Gastrocnemius medialis (tissue), 4 donors: ENCODE data around the gene ABCF2. TPM values are rescaled to one million over a fixed set of nuclear protein-coding genes. Genes with fewer than 3 reads are reported as not detected.

Source experiments
- ATAC-seq, 2 donors: fragments of 150-250 bp; one replicate each; pipeline ENCODE4 v1.9.1; 2016
- DNase-seq, 2 donors: peaks; one replicate each; pipeline ENCODE4 v3.0.0-alpha.2; 2019
- H3K27ac ChIP-seq, 4 donors: fragments of 200-600 bp; sonication (generic); 1 replicate in 1 of 4; 2 replicates in 3 of 4; pipeline ENCODE4 v1.5.1; 2016 to 2018; ENCODE audit warnings: mild to moderate bottlenecking in 2 of 4, moderate library complexity in 1 of 4
- H3K27me3 ChIP-seq, 3 donors: fragments of 200-600 bp; sonication (generic) in 2 of 3; 1 replicate in 1 of 3; 2 replicates in 2 of 3; pipeline versions ENCODE4 v1.5.1 to v1.6.0; 2016 to 2019; ENCODE audit warnings: mild to moderate bottlenecking in 1 of 3, moderate library complexity in 1 of 3
- H3K36me3 ChIP-seq, 2 donors: fragments of 200-600 bp; sonication (generic) in 1 of 2; one replicate each; pipeline ENCODE4 v1.5.1; 2017 to 2018
- H3K4me1 ChIP-seq, 2 donors: fragments of 200-600 bp; sonication (generic) in 1 of 2; one replicate each; pipeline ENCODE4 v1.5.1; 2016 to 2017; ENCODE audit warnings: mild to moderate bottlenecking in 2 of 2
- H3K4me3 ChIP-seq, 4 donors: fragments of 200-600 bp; sonication (generic) in 3 of 4; 1 replicate in 1 of 4; 2 replicates in 3 of 4; pipeline ENCODE4 v1.5.1; 2016 to 2019; ENCODE audit warnings: mild to moderate bottlenecking in 2 of 4
- H3K9me3 ChIP-seq, 3 donors: fragments of 200-600 bp; sonication (generic) in 2 of 3; 1 replicate in 1 of 3; 2 replicates in 2 of 3; pipeline ENCODE4 v1.5.1; 2016 to 2019
- CTCF ChIP-seq, 5 experiments: fragments of 450-650 bp in 3 of 5; fragments of 200-600 bp in 2 of 5; sonication (generic) in 2 of 5; IDR thresholded peaks in 4 of 5; conservative IDR thresholded peaks in 1 of 5; 1 replicate in 4 of 5; 2 replicates in 1 of 5; pipeline ENCODE4 v1.5.1; 2016 to 2019; ENCODE audit warnings: antibody characterized with exemption in 5 of 5, mild to moderate bottlenecking in 3 of 5, moderate library complexity in 3 of 5
- POLR2A ChIP-seq, 2 donors: fragments of 450-650 bp; IDR thresholded peaks; one replicate each; pipeline ENCODE4 v1.6.1; 2017; ENCODE audit warnings: antibody characterized with exemption in 2 of 2, mild to moderate bottlenecking in 2 of 2, moderate library complexity in 2 of 2
- in situ Hi-C, 4 donors: fragments of 200-750 bp; cut with MboI; loops; one replicate each; pipeline versions ENCODE4 v1.15.0 to v1.8.0; 2017; ENCODE audit warnings: low sequenced_read_pairs in 4 of 4
- intact Hi-C: fragments of 100-400 bp; cut with DNase I; formaldehyde crosslinking; loops from one replicate; pipeline ENCODE4 v1.15.1; 2023; ENCODE audit warnings: low total_unique reads
- microRNA counts, 2 donors: library from miRNA; unstranded; fragments of <30 nt; microRNA quantifications; one replicate each; lab custom pipeline; 2016
- total RNA-seq, 4 donors: library from RNA; depleted of rRNA; stranded (reverse); fragments of >200 nt; gene quantifications; one replicate each; pipeline versions ENCODE4 v1.1.0 to v1.2.3, GENCODE V29; 2016

ABCF2 gene
- total RNA-seq, 4 donors from 2014 or later, result 73.3 to 119 (median 96.3) TPM

- no peaks in the 10 kb centered on the region for H3K36me3 ChIP-seq
- H3K4me3 ChIP-seq, result peak within 1 kb of the TSS; percentile 53 to 65 (median 56)
- peaks cover 0 to 3% (median 0%) of the 10 kb centered on the region in 3 donors for H3K27me3 ChIP-seq
- in situ Hi-C loops, result no loop called here
- peaks cover 3 to 10% of the 10 kb centered on the region in 2 donors for H3K4me1 ChIP-seq
- no peaks in the 10 kb centered on the region for H3K9me3 ChIP-seq
- DNase-seq, result no peak
- intact Hi-C loops, result no loop called here
- peak; percentile 42 to 57 for ATAC-seq
- TF ChIP-seq POLR2A (IDR thresholded peaks at IDR 0.05), result peak in 1 of 2 donors; percentile 38
- TF ChIP-seq CTCF (IDR thresholded peaks at IDR 0.05 in 4 of 5, conservative IDR thresholded peaks at IDR 0.05 in 1 of 5), result peak in 2 of 5 experiments; percentile 18 to 28
- H3K27ac ChIP-seq, result no peak within 1 kb of the TSS
Measured at GRCh38 chr7:151167197-151167961, 59.6 kb downstream of the ABCF2 start, which contains the start of gene GBX1. TSS of gene GBX1 (minus strand) at chr7:151167694. CDS start at chr7:151167548, 146 bp downstream.

GRCh38 chr7:151166629-151167196 lies 60.3 kb downstream of the ABCF2 start:
- in situ Hi-C loops, result no loop called here
- DNase-seq (no peak), ATAC-seq (no peak)
- Histone ChIP-seq H3K27me3 (peaks cover 0 to 3% (median 0%) of the 10 kb centered on the region in 3 donors), H3K27ac (no peak overlapping the region), H3K4me3 (peak overlapping the region; percentile 53 to 65 (median 56)), H3K4me1 (peaks cover 3 to 10% of the 10 kb centered on the region in 2 donors), H3K9me3 (no peaks in the 10 kb centered on the region), H3K36me3 (no peaks in the 10 kb centered on the region)
- intact Hi-C loops, result no loop called here
- TF ChIP-seq CTCF (IDR thresholded peaks at IDR 0.05 in 4 of 5, conservative IDR thresholded peaks at IDR 0.05 in 1 of 5) (no peak), POLR2A (IDR thresholded peaks at IDR 0.05) (no peak)

MicroRNA genes within 50 kb of the gene (microRNA counts, 767-probe panel; counts per million panel counts)
- microRNA hsa-miR-671-3p (lab: Ali Mortazavi, UCI), result 356 to 448 counts per million in 2 donors
- 356 to 448 counts per million in 2 donors for microRNA hsa-miR-671-5p (lab: Ali Mortazavi, UCI)

Other genes starting within 250 kb of the ABCF2 start
- under 1 TPM in 3 of 4 donors, not detected in 1; 0.19 to 1.00 (median 0.46) TPM for gene KCNH2, start 248.9 kb downstream of the ABCF2 start, total RNA-seq
- gene NOS3, start 236.2 kb downstream of the ABCF2 start, total RNA-seq, result 10 to 100 TPM in 1 of 4 donors, 1 to 10 TPM in 3; 1.4 to 10.8 (median 4.2) TPM
- under 1 TPM in 1 of 4 donors, not detected in 3; 0.31 TPM for gene ATG9B, start 202.7 kb downstream of the ABCF2 start, total RNA-seq
- 10 to 100 TPM; 10.4 to 25.7 (median 16.2) TPM for gene ABCB8, start 198.8 kb downstream of the ABCF2 start, total RNA-seq
- 10 to 100 TPM in 1 of 4 donors, 1 to 10 TPM in 2, under 1 TPM in 1; 0.72 to 11.0 (median 2.5) TPM for gene ASIC3, start 178.7 kb downstream of the ABCF2 start, total RNA-seq
- 10 to 100 TPM in 1 of 4 donors, 1 to 10 TPM in 3; 3.7 to 10.7 (median 5.9) TPM for gene CDK5, start 169.3 kb downstream of the ABCF2 start, total RNA-seq
- 10 to 100 TPM; 27.5 to 39.6 (median 33.0) TPM for gene SLC4A2, start 167.6 kb downstream of the ABCF2 start, total RNA-seq
- gene FASTK, start 146.4 kb downstream of the ABCF2 start, total RNA-seq, result 100 to 1,000 TPM; 108 to 181 (median 141) TPM
- 100 to 1,000 TPM in 2 of 4 donors, 10 to 100 TPM in 2; 55.5 to 137 (median 97.4) TPM for gene TMUB1, start 143.7 kb downstream of the ABCF2 start, total RNA-seq
- gene AGAP3, start 140.7 kb downstream of the ABCF2 start, total RNA-seq, result 10 to 100 TPM; 31.1 to 65.3 (median 36.3) TPM
- gene GBX1, start 59.5 kb downstream of the ABCF2 start, total RNA-seq, result under 1 TPM in 1 of 4 donors, not detected in 3; 0.58 TPM
- gene ASB10, start 40.0 kb downstream of the ABCF2 start, total RNA-seq, result 10 to 100 TPM; 17.1 to 24.8 (median 21.6) TPM
- gene H2BK1, start 16.7 kb downstream of the ABCF2 start, total RNA-seq, result not detected
- 10 to 100 TPM; 11.1 to 16.1 (median 14.1) TPM for gene CHPF2, start 5.3 kb upstream of the ABCF2 start, total RNA-seq
- 100 to 1,000 TPM in 1 of 4 donors, 10 to 100 TPM in 3; 41.8 to 103 (median 75.4) TPM for gene SMARCD3, start 21.5 kb upstream of the ABCF2 start, total RNA-seq
- gene NUB1, start 114.6 kb upstream of the ABCF2 start, total RNA-seq, result 10 to 100 TPM; 45.3 to 59.0 (median 49.7) TPM
- gene WDR86, start 182.8 kb upstream of the ABCF2 start, total RNA-seq, result under 1 TPM in 2 of 4 donors, not detected in 2; 0.13 to 0.31 TPM
- gene CRYGN, start 212.9 kb upstream of the ABCF2 start, total RNA-seq, result not detected